SK-N-SH (cell line): ENCODE measurements around the gene PARVG.

Experiments used
- RFX5 ChIP-seq: IDR thresholded peaks from 2 replicates; pipeline ENCODE4 v1.6.1; 2012; ENCODE audit warnings: mild to moderate bottlenecking, improper control_type of control experiment, low read length
- TF ChIP-seq, protein P1 (sequence below): fragments of 200-600 bp; sonication (generic); IDR thresholded peaks from 2 replicates; pipeline ENCODE4 v1.6.1; 2017; ENCODE audit warnings: antibody characterized with exemption, mild to moderate bottlenecking, moderate library complexity
- TF ChIP-seq, protein P2 (sequence below): IDR thresholded peaks from 2 replicates; pipeline ENCODE4 v1.4.0; 2012; ENCODE audit warnings: low read depth, borderline replicate concordance
- TF ChIP-seq, protein P3 (sequence below): IDR thresholded peaks from 2 replicates; pipeline ENCODE4 v1.4.0; 2012; ENCODE audit warnings: low read depth, borderline replicate concordance

DNA sequence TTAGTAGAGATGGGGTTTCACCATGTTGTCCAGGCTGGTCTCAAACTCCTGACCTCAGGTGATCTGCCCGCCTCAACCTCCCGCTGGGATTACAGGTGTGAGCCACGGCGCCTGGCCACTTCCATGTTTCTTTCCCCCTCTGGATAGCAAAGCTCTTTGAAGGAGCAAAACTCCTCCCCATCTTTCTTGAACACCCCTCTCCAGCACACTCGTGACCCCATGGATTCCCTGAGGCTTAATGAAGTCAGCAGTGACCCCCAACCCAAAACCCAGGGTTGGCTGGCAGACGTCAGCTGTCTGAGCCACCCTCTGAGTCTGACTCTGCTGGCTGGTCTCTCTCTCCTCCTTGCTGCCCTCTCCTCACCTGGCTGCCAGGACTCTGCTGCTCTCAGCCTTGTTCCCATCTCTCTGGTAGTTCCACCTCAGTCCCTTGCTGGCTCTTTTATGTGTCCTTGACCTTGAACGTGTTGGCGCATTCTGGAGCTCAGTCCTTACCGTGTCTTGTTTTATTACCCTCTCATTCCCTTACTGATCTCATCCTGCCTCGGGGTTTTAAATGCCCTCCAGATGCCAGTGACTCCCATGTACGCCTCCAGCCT lies 44.5 kb downstream of the PARVG start:
- TF ChIP-seq, protein P1, sequence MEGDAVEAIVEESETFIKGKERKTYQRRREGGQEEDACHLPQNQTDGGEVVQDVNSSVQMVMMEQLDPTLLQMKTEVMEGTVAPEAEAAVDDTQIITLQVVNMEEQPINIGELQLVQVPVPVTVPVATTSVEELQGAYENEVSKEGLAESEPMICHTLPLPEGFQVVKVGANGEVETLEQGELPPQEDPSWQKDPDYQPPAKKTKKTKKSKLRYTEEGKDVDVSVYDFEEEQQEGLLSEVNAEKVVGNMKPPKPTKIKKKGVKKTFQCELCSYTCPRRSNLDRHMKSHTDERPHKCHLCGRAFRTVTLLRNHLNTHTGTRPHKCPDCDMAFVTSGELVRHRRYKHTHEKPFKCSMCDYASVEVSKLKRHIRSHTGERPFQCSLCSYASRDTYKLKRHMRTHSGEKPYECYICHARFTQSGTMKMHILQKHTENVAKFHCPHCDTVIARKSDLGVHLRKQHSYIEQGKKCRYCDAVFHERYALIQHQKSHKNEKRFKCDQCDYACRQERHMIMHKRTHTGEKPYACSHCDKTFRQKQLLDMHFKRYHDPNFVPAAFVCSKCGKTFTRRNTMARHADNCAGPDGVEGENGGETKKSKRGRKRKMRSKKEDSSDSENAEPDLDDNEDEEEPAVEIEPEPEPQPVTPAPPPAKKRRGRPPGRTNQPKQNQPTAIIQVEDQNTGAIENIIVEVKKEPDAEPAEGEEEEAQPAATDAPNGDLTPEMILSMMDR: no peak
- TF ChIP-seq, protein P2, sequence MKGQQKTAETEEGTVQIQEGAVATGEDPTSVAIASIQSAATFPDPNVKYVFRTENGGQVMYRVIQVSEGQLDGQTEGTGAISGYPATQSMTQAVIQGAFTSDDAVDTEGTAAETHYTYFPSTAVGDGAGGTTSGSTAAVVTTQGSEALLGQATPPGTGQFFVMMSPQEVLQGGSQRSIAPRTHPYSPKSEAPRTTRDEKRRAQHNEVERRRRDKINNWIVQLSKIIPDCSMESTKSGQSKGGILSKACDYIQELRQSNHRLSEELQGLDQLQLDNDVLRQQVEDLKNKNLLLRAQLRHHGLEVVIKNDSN: no peak
- TF ChIP-seq, protein P3, sequence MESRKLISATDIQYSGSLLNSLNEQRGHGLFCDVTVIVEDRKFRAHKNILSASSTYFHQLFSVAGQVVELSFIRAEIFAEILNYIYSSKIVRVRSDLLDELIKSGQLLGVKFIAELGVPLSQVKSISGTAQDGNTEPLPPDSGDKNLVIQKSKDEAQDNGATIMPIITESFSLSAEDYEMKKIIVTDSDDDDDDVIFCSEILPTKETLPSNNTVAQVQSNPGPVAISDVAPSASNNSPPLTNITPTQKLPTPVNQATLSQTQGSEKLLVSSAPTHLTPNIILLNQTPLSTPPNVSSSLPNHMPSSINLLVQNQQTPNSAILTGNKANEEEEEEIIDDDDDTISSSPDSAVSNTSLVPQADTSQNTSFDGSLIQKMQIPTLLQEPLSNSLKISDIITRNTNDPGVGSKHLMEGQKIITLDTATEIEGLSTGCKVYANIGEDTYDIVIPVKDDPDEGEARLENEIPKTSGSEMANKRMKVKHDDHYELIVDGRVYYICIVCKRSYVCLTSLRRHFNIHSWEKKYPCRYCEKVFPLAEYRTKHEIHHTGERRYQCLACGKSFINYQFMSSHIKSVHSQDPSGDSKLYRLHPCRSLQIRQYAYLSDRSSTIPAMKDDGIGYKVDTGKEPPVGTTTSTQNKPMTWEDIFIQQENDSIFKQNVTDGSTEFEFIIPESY: no peak
- TF ChIP-seq RFX5: no peak
